ENCODE measurements around the gene GARIN3.

Gene GARIN3

GRCh38 chr5:157184117-157184670 lies 18.1 kb upstream of the GARIN3 start:
- ATAC-seq, result no peak

GRCh38 chr5:157182143-157182757 lies 16.2 kb upstream of the GARIN3 start:
- ATAC-seq, result peak; percentile 12 to 20

- peak; percentile 56 to 64 for ATAC-seq
Measured at GRCh38 chr5:157180374-157181264, 14.6 kb upstream of the GARIN3 start, which contains the start of gene ITK. ITK (plus strand) TSS chr5:157180840; CDS start chr5:157180978, 138 bp downstream.

GRCh38 chr5:157178966-157179365 lies 12.9 kb upstream of the GARIN3 start:
- no peak for ATAC-seq

- ATAC-seq, result peak; percentile 27 to 37
Measured at GRCh38 chr5:157177953-157178352, 11.9 kb upstream of the GARIN3 start.

GRCh38 chr5:157175071-157175612 lies 9.1 kb upstream of the GARIN3 start:
- no peak for ATAC-seq

GRCh38 chr5:157172403-157172802 lies 6.3 kb upstream of the GARIN3 start:
- peak; percentile 96 to 99 for ATAC-seq

GRCh38 chr5:157168286-157168685 lies 2.2 kb upstream of the GARIN3 start:
- ATAC-seq, result no peak

- ATAC-seq, result peak; percentile 72 to 78
Measured at GRCh38 chr5:157167214-157167621, 1.2 kb upstream of the GARIN3 start.

GRCh38 chr5:157165668-157166067 lies 396 bp downstream of the GARIN3 start:
- ATAC-seq, result no peak

GRCh38 chr5:157165261-157165660 lies 803 bp downstream of the GARIN3 start:
- no peak for ATAC-seq

- peak in 1 of 2 donors; percentile 39 for ATAC-seq
Measured at GRCh38 chr5:157164521-157164920, 1.5 kb downstream of the GARIN3 start.

GRCh38 chr5:157162919-157163510 lies 3.0 kb downstream of the GARIN3 start:
- ATAC-seq, result no peak

- no peak for ATAC-seq
Measured at GRCh38 chr5:157161996-157162395, 4.1 kb downstream of the GARIN3 start.

- ATAC-seq, result peak; percentile 9 to 19
Measured at GRCh38 chr5:157160001-157160400, 6.1 kb downstream of the GARIN3 start.

- ATAC-seq, result peak; percentile 90 to 91
Measured at GRCh38 chr5:157159209-157159751, 6.8 kb downstream of the GARIN3 start.

GRCh38 chr5:157157293-157157891 lies 8.7 kb downstream of the GARIN3 start:
- ATAC-seq, result no peak

GRCh38 chr5:157155297-157155696 lies 10.8 kb downstream of the GARIN3 start:
- ATAC-seq, result peak in 1 of 2 donors; percentile 3

- no peak for ATAC-seq
Measured at GRCh38 chr5:157150995-157151394, 15.1 kb downstream of the GARIN3 start.

- peak; percentile 55 to 74 for ATAC-seq
Measured at GRCh38 chr5:157148734-157149615, 17.1 kb downstream of the GARIN3 start.

All from activated CD4-positive, CD25-positive, alpha-beta regulatory T cell treated with anti-CD3 and anti-CD28 coated beads, Interleukin-2, amount 50 U/mL, for 24 hours (primary cell).